ENCODE results near the gene PODXL2.

The PODXL2 gene

DNA sequence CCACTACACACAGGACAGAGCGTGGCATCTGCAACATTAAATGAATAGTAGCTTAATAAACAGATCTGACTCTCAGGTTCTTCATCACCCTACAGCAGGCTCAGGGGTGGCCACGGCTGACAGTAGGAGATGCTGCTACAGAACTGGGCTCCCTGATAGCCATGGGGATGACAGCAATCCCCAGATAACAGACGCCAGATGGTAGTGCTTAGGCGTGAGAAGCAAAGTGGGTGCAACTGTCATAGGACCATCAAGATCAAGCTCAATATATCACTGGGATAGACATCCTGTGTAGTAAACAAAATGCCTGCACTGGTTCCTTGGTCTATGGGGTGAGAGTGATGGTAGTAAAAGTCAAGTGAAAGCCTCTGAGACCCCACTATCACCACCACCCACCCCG lies 35.8 kb upstream of the PODXL2 start:
- TF ChIP-seq, protein P1, sequence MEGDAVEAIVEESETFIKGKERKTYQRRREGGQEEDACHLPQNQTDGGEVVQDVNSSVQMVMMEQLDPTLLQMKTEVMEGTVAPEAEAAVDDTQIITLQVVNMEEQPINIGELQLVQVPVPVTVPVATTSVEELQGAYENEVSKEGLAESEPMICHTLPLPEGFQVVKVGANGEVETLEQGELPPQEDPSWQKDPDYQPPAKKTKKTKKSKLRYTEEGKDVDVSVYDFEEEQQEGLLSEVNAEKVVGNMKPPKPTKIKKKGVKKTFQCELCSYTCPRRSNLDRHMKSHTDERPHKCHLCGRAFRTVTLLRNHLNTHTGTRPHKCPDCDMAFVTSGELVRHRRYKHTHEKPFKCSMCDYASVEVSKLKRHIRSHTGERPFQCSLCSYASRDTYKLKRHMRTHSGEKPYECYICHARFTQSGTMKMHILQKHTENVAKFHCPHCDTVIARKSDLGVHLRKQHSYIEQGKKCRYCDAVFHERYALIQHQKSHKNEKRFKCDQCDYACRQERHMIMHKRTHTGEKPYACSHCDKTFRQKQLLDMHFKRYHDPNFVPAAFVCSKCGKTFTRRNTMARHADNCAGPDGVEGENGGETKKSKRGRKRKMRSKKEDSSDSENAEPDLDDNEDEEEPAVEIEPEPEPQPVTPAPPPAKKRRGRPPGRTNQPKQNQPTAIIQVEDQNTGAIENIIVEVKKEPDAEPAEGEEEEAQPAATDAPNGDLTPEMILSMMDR (IDR thresholded peaks at IDR 0.05) = no peak
- Mint-ChIP-seq H3K27me3 (ENCODE audit: low read depth, poor library complexity) (peaks cover 3% of the 10 kb centered on the region), H3K36me3 (ENCODE audit: low read depth) (no peaks in the 10 kb centered on the region), H3K27ac (no peak overlapping the region), H3K4me1 (peaks cover 48% of the 10 kb centered on the region), H3K9me3 (no peaks in the 10 kb centered on the region), H3K4me3 (no peak overlapping the region)
- no peak for DNase-seq

GRCh38 chr3:127595303-127595702 lies 33.7 kb upstream of the PODXL2 start:
- Mint-ChIP-seq H3K9me3 (no peaks in the 10 kb centered on the region), H3K27ac (no peak overlapping the region), H3K4me3 (no peak overlapping the region), H3K36me3 (ENCODE audit: low read depth) (peaks cover 11% of the 10 kb centered on the region), H3K27me3 (ENCODE audit: low read depth, poor library complexity) (no peaks in the 10 kb centered on the region), H3K4me1 (peaks cover 50% of the 10 kb centered on the region)
- TF ChIP-seq, protein P1 (IDR thresholded peaks at IDR 0.05) = no peak
- no peak for DNase-seq

- Mint-ChIP-seq H3K27ac (peak overlapping the region; percentile 31), H3K27me3 (ENCODE audit: low read depth, poor library complexity) (no peaks in the 10 kb centered on the region), H3K9me3 (no peaks in the 10 kb centered on the region), H3K4me3 (peak overlapping the region; percentile 90), H3K36me3 (ENCODE audit: low read depth) (peaks cover 30% of the 10 kb centered on the region), H3K4me1 (peaks cover 55% of the 10 kb centered on the region)
- TF ChIP-seq, protein P1 (IDR thresholded peaks at IDR 0.05) = no peak
- DNase-seq = no peak
These were observed 31.8 kb upstream of the PODXL2 start for GRCh38 chr3:127597020-127597771.

DNA sequence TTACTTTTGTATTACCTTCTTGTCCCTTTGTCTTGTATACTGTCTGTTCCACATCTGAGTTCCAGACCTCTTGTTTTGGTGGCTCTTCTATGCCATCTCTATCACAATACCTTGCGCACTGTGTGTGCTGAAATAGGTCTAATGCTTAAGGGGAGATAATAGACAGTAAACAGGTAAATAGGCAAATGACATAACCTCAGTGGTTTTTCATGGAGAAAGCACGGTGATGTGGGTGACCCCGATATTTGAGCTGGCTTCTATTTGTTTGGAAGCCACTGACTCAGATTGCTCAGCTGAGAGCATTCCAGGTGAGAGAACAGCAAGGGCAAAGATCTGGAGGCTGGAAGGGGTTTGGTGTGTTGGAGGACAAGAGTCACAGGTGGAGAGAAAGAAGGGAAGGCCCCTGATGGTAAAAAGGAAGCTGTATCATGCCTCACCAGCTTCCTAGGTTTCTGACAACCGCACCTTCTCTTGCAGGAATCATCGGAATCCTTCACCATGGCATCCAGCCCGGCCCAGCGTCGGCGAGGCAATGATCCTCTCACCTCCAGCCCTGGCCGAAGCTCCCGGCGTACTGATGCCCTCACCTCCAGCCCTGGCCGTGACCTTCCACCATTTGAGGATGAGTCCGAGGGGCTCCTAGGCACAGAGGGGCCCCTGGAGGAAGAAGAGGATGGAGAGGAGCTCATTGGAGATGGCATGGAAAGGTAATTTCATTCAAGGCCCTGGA lies 30.0 kb upstream of the PODXL2 start:
- H3K4me3 Mint-ChIP-seq = peak overlapping the region; percentile 90
- H3K36me3 Mint-ChIP-seq (ENCODE audit: low read depth) = peaks cover 38% of the 10 kb centered on the region
- H3K9me3 Mint-ChIP-seq = no peaks in the 10 kb centered on the region
- TF ChIP-seq, protein P1 (IDR thresholded peaks at IDR 0.05) = no peak
- peaks cover 61% of the 10 kb centered on the region for H3K4me1 Mint-ChIP-seq
- no peak for DNase-seq
- no peaks in the 10 kb centered on the region for H3K27me3 Mint-ChIP-seq (ENCODE audit: low read depth, poor library complexity)
- H3K27ac Mint-ChIP-seq = peak overlapping the region; percentile 87

DNA sequence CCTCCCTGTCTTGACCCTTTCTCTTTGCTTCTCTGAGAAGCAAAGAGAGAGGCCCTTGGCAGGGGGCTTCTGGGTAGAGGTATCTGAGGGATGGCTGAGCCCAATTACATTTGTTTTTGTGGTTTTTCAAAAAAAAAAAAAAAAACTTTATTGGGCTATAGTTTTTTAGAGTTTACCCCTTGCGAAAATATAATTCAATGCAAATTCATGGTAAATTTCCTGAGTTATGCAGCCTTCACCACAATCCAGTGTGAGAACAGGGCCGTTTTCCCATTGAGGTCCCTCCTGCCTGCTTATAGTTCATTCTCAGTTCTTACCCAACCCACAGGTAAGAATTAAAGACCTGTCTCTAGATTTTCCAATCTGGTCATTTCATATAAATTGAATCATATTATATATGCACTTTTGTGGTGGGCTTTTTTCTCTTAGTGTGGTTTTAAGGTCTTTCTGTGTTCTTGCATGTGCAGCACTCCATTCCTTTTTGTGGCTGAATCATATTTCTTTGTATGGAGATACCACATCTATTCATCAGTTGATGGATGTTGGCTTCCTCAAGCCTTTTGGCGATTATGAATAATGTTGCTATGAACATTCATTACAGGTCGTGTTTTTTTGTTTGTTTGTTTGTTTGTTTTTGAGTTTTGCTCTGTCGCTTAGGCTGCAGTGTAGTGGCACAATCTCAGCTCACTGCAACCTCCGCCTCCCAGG lies 28.1 kb upstream of the PODXL2 start:
- TF ChIP-seq, protein P1 (IDR thresholded peaks at IDR 0.05) = no peak

More for the DNA sequence above, 28.1 kb upstream of the PODXL2 start:
- H3K4me3 Mint-ChIP-seq = peak overlapping the region; percentile 90
- H3K9me3 Mint-ChIP-seq = no peaks in the 10 kb centered on the region
- peaks cover 57% of the 10 kb centered on the region for H3K36me3 Mint-ChIP-seq (ENCODE audit: low read depth)
- no peak overlapping the region for H3K27ac Mint-ChIP-seq
- H3K27me3 Mint-ChIP-seq (ENCODE audit: low read depth, poor library complexity) = no peaks in the 10 kb centered on the region
- DNase-seq = no peak
- H3K4me1 Mint-ChIP-seq = peaks cover 53% of the 10 kb centered on the region
